Measurements from ENCODE around the gene TBC1D10B.
"Not testable (repeated sequence)": the region's sequence is repeated elsewhere in the genome, so short reads cannot be mapped to it uniquely, and the experiment has no call there.

TBC1D10B gene

GRCh38 chr16:30335028-30335597, 35.2 kb downstream of the TBC1D10B start:
- DNase-seq (ENCODE audit: low read depth) = peak; percentile 35

GRCh38 chr16:30334473-30334989, 35.8 kb downstream of the TBC1D10B start:
- DNase-seq (ENCODE audit: low read depth) = not testable (repeated sequence)

GRCh38 chr16:30324220-30324619, 46.1 kb downstream of the TBC1D10B start:
- not testable (repeated sequence) for DNase-seq (ENCODE audit: low read depth)

- DNase-seq (ENCODE audit: low read depth) = not testable (repeated sequence)
Measured at GRCh38 chr16:30318647-30319046, 51.6 kb downstream of the TBC1D10B start.

GRCh38 chr16:30310937-30311336, 59.4 kb downstream of the TBC1D10B start:
- not testable (repeated sequence) for DNase-seq (ENCODE audit: low read depth)

GRCh38 chr16:30309255-30309654, 61.0 kb downstream of the TBC1D10B start:
- DNase-seq (ENCODE audit: low read depth) = not testable (repeated sequence)

Measured in HS-27A (cell line).